ENCODE measurements around the gene POLR1D.

Gene POLR1D

DNA sequence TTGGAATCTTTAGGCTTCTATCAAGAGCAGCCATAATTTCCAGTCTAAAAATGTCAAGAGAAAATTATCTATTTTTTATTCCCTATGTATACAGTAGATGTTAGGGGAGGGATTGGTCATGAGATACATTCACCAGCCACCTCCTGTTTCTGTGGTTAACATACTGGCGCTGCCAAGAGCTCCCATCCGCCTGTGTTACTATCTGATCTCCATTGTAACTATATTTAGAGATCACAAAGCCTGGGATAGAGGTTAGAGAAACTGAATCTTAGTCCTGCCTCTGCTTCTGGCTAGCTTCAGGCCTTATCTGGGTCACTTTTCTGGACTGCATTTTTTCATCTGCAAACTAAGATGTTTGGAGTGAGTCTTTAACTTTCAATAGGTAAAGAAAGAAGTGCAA lies 46.3 kb downstream of the POLR1D start:
- Histone ChIP-seq H3K9me3 (ENCODE audit: control insufficient read depth, low read length) (no peaks in the 10 kb centered on the region), H3K4me1 (no peaks in the 10 kb centered on the region), H3K27ac (no peak overlapping the region), H2AFZ (no peak overlapping the region), H3K79me2 (no peaks in the 10 kb centered on the region), H3K4me3 (ENCODE audit: low read depth, low read length) (no peak overlapping the region), H3K4me2 (ENCODE audit: low read length) (no peak overlapping the region), H3K9ac (no peak overlapping the region), H3K36me3 (ENCODE audit: control insufficient read depth, insufficient read depth, low read length) (no peaks in the 10 kb centered on the region), H3K27me3 (ENCODE audit: control insufficient read depth, insufficient read depth, low read length) (no peaks in the 10 kb centered on the region)
- no peak for TF ChIP-seq CTCF (IDR thresholded peaks at IDR 0.05)

DNA sequence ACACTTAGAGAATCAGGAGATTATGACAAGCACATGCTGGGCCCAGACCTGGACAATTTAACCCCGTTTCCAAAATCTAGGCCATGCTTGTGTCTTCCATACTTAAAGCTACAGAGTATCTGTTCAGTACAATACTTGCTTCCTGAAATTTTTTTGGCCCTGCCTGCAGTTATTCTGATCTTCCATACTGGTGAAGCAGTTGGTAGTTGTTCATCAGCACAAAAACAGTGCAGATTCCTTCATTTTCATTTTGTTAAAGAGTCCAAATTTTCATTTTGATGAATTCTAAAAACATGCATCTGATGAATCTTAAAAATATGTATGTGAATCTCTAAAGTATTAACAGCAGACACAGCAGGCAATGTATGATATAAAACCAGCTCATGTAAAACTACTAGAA lies 49.2 kb downstream of the POLR1D start:
- no peaks in the 10 kb centered on the region for H3K79me2 ChIP-seq
- H2AFZ ChIP-seq, result no peak overlapping the region
- TF ChIP-seq CTCF (IDR thresholded peaks at IDR 0.05), result no peak
- no peak overlapping the region for H3K4me3 ChIP-seq (ENCODE audit: low read depth, low read length)
- H3K27ac ChIP-seq, result no peak overlapping the region
- H3K9me3 ChIP-seq (ENCODE audit: control insufficient read depth, low read length), result no peaks in the 10 kb centered on the region
- H3K4me1 ChIP-seq, result no peaks in the 10 kb centered on the region
- H3K9ac ChIP-seq, result no peak overlapping the region
- H3K36me3 ChIP-seq (ENCODE audit: control insufficient read depth, insufficient read depth, low read length), result no peaks in the 10 kb centered on the region
- no peak overlapping the region for H3K4me2 ChIP-seq (ENCODE audit: low read length)
- no peaks in the 10 kb centered on the region for H3K27me3 ChIP-seq (ENCODE audit: control insufficient read depth, insufficient read depth, low read length)

- Histone ChIP-seq H3K27me3 (ENCODE audit: control insufficient read depth, insufficient read depth, low read length) (no peaks in the 10 kb centered on the region), H3K4me1 (no peaks in the 10 kb centered on the region), H3K4me2 (ENCODE audit: low read length) (no peak overlapping the region), H3K9me3 (ENCODE audit: control insufficient read depth, low read length) (no peaks in the 10 kb centered on the region), H3K36me3 (ENCODE audit: control insufficient read depth, insufficient read depth, low read length) (no peaks in the 10 kb centered on the region), H3K79me2 (no peaks in the 10 kb centered on the region), H2AFZ (no peak overlapping the region), H3K4me3 (ENCODE audit: low read depth, low read length) (no peak overlapping the region), H3K9ac (no peak overlapping the region), H3K27ac (no peak overlapping the region)
- no peak for TF ChIP-seq CTCF (IDR thresholded peaks at IDR 0.05)
These were observed 50.3 kb downstream of the POLR1D start for GRCh38 chr13:27672025-27672424.
